Suprapubic skin (tissue), 4 donors: Measurements from ENCODE around the gene HMHB1. TPM values are rescaled to one million over a fixed set of nuclear protein-coding genes. Genes with fewer than 3 reads are reported as not detected.

ENCODE experiments used
- DNase-seq, 2 donors: peaks; one replicate each; pipeline ENCODE4 v3.0.0-alpha.2; 2019; ENCODE audit warnings: low spot score in 2 of 2
- H3K27ac ChIP-seq: fragments of 200-600 bp; sonication (generic); one replicate; pipeline ENCODE4 v1.5.1; 2019
- H3K27me3 ChIP-seq: fragments of 200-600 bp; sonication (generic); one replicate; pipeline ENCODE4 v1.5.1; 2019
- H3K36me3 ChIP-seq: fragments of 200-600 bp; sonication (generic); one replicate; pipeline ENCODE4 v1.5.1; 2019
- H3K4me1 ChIP-seq: fragments of 200-600 bp; sonication (generic); one replicate; pipeline ENCODE4 v1.5.1; 2019
- H3K4me3 ChIP-seq: fragments of 200-600 bp; sonication (generic); one replicate; pipeline ENCODE4 v1.5.1; 2019; ENCODE audit warnings: mild to moderate bottlenecking
- H3K9me3 ChIP-seq: fragments of 200-600 bp; sonication (generic); one replicate; pipeline ENCODE4 v1.5.1; 2019
- CTCF ChIP-seq, 2 donors: fragments of 200-600 bp in 1 of 2; fragments of 450-650 bp in 1 of 2; sonication (generic) in 1 of 2; IDR thresholded peaks; one replicate each; pipeline ENCODE4 v1.5.1; 2016 to 2019; ENCODE audit warnings: antibody characterized with exemption in 2 of 2, mild to moderate bottlenecking in 1 of 2, moderate library complexity in 1 of 2
- EP300 ChIP-seq: sonication (generic); formaldehyde crosslinking; IDR thresholded peaks from one replicate; pipeline ENCODE4 v1.6.1; 2017; ENCODE audit warnings: antibody characterized with exemption
- POLR2A ChIP-seq, 2 donors: fragments of 450-650 bp; IDR thresholded peaks; one replicate each; pipeline ENCODE4 v1.6.1; 2017; ENCODE audit warnings: antibody characterized with exemption in 2 of 2, mild to moderate bottlenecking in 2 of 2, moderate library complexity in 2 of 2
- POLR2AphosphoS5 ChIP-seq, 3 donors: sonication (generic); formaldehyde crosslinking; IDR thresholded peaks; one replicate each; pipeline ENCODE4 v1.6.1; 2017; ENCODE audit warnings: antibody characterized with exemption in 3 of 3
- WGBS: methylation state at CpG from one replicate; pipeline ENCODE4 v1.1.5; 2018; 5-methylcytosine and 5-hydroxymethylcytosine counted together
- total RNA-seq, 4 donors: library from RNA; depleted of rRNA; stranded (reverse); fragments of >200 nt; gene quantifications; one replicate each; pipeline ENCODE4 v1.1.0, GENCODE V29; 2016

Gene HMHB1
- total RNA-seq, 4 donors from 2014 or later: not detected

GRCh38 chr5:143791848-143792731, 19.9 kb upstream of the HMHB1 start:
- Histone ChIP-seq H3K4me3 (no peak overlapping the region), H3K4me1 (peaks cover 6% of the 10 kb centered on the region), H3K9me3 (no peaks in the 10 kb centered on the region), H3K27me3 (no peaks in the 10 kb centered on the region), H3K36me3 (no peaks in the 10 kb centered on the region), H3K27ac (no peak overlapping the region)
- no peak for DNase-seq
- TF ChIP-seq POLR2AphosphoS5 (IDR thresholded peaks at IDR 0.05): no peak
- TF ChIP-seq EP300: no peak
- no peak for TF ChIP-seq CTCF (IDR thresholded peaks at IDR 0.05)
- no peak for TF ChIP-seq POLR2A (IDR thresholded peaks at IDR 0.05)
- 74% methylated on average over 10 of the region's 10 CpGs for WGBS

- DNase-seq: no peak
- Histone ChIP-seq H3K27ac (no peak overlapping the region), H3K9me3 (no peaks in the 10 kb centered on the region), H3K36me3 (no peaks in the 10 kb centered on the region), H3K4me1 (peaks cover 6% of the 10 kb centered on the region), H3K4me3 (no peak overlapping the region), H3K27me3 (no peaks in the 10 kb centered on the region)
- 93% methylated on average over 2 of the region's 2 CpGs for WGBS
- TF ChIP-seq POLR2A (IDR thresholded peaks at IDR 0.05): no peak
- no peak for TF ChIP-seq POLR2AphosphoS5 (IDR thresholded peaks at IDR 0.05)
- TF ChIP-seq EP300: no peak
- no peak for TF ChIP-seq CTCF (IDR thresholded peaks at IDR 0.05)
Observed at GRCh38 chr5:143793249-143793648, 18.7 kb upstream of the HMHB1 start.

GRCh38 chr5:143796125-143796524, 15.8 kb upstream of the HMHB1 start:
- H3K4me1 ChIP-seq: peaks cover 9% of the 10 kb centered on the region
- H3K27me3 ChIP-seq: no peaks in the 10 kb centered on the region
- H3K36me3 ChIP-seq: no peaks in the 10 kb centered on the region
- no peak overlapping the region for H3K27ac ChIP-seq
- 24% methylated on average over 4 of the region's 4 CpGs for WGBS
- H3K9me3 ChIP-seq: no peaks in the 10 kb centered on the region
- no peak for TF ChIP-seq CTCF (IDR thresholded peaks at IDR 0.05)
- no peak for TF ChIP-seq POLR2AphosphoS5 (IDR thresholded peaks at IDR 0.05)
- no peak for TF ChIP-seq POLR2A (IDR thresholded peaks at IDR 0.05)
- no peak for TF ChIP-seq EP300
- no peak for DNase-seq
- no peak overlapping the region for H3K4me3 ChIP-seq

- no peak overlapping the region for H3K27ac ChIP-seq
- DNase-seq: no peak
- H3K36me3 ChIP-seq: no peaks in the 10 kb centered on the region
- H3K4me1 ChIP-seq: peaks cover 14% of the 10 kb centered on the region
- no peak overlapping the region for H3K4me3 ChIP-seq
- H3K27me3 ChIP-seq: no peaks in the 10 kb centered on the region
- 89% methylated on average over 5 of the region's 5 CpGs for WGBS
- H3K9me3 ChIP-seq: no peaks in the 10 kb centered on the region
- TF ChIP-seq CTCF (IDR thresholded peaks at IDR 0.05) (no peak), POLR2AphosphoS5 (IDR thresholded peaks at IDR 0.05) (no peak), EP300 (no peak), POLR2A (IDR thresholded peaks at IDR 0.05) (no peak)
Observed at GRCh38 chr5:143796753-143797152, 15.2 kb upstream of the HMHB1 start.

- no peak for DNase-seq
- WGBS: 41% methylated on average over 2 of the region's 2 CpGs
- no peak for TF ChIP-seq EP300
- no peak for TF ChIP-seq POLR2A (IDR thresholded peaks at IDR 0.05)
- no peak for TF ChIP-seq CTCF (IDR thresholded peaks at IDR 0.05)
- TF ChIP-seq POLR2AphosphoS5 (IDR thresholded peaks at IDR 0.05): no peak
- H3K27me3 ChIP-seq: no peaks in the 10 kb centered on the region
- H3K9me3 ChIP-seq: no peaks in the 10 kb centered on the region
- no peak overlapping the region for H3K4me3 ChIP-seq
- H3K36me3 ChIP-seq: no peaks in the 10 kb centered on the region
- no peak overlapping the region for H3K27ac ChIP-seq
- peaks cover 14% of the 10 kb centered on the region for H3K4me1 ChIP-seq
Observed at GRCh38 chr5:143800715-143801114, 11.2 kb upstream of the HMHB1 start.
